GM12873 (cell line): ENCODE data around the gene ZBTB26.

ENCODE experiments used
- TF ChIP-seq, protein P1 (sequence below): IDR thresholded peaks from 2 replicates; pipeline ENCODE4 v1.5.1; 2012; ENCODE audit warnings: low read depth, mild to moderate bottlenecking, moderate library complexity, low read length, control low read depth; ENCODE audit not compliant: insufficient read depth; ENCODE audit errors: missing control alignments

The ZBTB26 gene

DNA sequence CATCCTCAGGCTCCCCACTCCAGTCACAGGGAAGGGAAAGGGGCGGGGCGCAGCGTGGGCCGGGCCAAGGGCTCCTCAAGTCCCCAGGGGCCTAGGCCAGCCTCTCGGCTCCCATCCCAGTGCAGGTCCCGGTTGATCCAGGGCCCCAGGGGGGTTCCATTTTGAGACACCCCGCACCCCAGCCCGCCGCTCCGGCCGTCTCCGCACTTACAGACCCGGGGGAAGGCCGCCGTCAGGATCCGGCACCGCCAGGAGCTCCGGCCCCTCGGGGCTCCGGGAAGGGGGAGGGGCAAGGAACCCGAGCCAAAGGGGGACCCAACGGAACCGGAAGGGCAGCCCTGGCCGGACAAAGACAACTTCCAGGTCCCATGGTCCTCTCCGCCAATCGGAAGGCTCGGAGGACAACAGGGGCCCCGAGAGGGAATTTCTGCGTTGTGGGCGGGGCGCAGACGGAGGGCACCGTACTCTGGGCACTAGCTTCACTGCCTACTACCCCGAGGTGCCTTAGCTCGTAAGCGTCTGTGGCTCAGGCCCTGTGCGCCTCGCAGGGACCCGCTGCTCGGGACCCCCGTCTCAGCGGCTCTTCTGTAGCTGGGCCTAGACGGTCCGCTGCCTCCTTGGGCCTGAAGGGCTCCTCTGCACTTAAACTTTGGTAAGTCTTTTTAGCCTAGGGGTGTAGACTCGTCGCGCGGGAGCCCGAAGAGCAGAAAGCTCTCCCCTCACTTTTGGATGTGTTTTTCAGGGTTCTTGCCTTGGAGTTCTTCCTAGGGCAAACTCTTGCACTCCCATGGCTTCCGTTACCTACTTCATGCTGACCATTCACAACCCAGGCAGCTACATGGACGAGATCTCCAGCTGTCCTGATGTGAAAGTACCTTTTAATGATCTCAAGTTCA, at the start of gene ZBTB26:
TSS of gene ZBTB26 (minus strand) at position 287 of the 896 bp plus-strand sequence. CDS start 11,578 bp downstream, outside the sequence.
- TF ChIP-seq, protein P1, sequence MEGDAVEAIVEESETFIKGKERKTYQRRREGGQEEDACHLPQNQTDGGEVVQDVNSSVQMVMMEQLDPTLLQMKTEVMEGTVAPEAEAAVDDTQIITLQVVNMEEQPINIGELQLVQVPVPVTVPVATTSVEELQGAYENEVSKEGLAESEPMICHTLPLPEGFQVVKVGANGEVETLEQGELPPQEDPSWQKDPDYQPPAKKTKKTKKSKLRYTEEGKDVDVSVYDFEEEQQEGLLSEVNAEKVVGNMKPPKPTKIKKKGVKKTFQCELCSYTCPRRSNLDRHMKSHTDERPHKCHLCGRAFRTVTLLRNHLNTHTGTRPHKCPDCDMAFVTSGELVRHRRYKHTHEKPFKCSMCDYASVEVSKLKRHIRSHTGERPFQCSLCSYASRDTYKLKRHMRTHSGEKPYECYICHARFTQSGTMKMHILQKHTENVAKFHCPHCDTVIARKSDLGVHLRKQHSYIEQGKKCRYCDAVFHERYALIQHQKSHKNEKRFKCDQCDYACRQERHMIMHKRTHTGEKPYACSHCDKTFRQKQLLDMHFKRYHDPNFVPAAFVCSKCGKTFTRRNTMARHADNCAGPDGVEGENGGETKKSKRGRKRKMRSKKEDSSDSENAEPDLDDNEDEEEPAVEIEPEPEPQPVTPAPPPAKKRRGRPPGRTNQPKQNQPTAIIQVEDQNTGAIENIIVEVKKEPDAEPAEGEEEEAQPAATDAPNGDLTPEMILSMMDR, result no peak

- TF ChIP-seq, protein P1, result no peak
Measured at GRCh38 chr9:122978601-122979000, 47.3 kb upstream of the ZBTB26 start.

GRCh38 chr9:122975196-122975595, 43.9 kb upstream of the ZBTB26 start:
- TF ChIP-seq, protein P1, result no peak

DNA sequence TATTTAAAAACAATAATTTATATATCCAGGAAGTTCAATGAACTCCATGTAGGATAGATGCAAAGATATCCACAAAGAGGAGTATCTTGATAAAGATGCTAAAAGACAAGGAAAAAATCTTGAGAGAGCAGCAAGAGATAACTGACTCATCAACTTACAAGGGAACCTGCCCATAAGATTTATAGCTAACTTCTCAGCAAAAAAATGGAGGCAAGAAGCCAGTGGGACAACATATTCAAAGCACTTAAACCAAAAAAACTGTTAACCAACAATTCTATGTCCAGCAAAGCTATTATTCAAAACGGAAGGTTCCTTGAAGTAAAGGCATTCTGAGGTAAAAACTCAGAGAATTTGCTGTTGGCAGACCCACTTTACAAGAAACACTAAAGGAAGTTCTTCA, 29.8 kb upstream of the ZBTB26 start:
- TF ChIP-seq, protein P1, result no peak

DNA sequence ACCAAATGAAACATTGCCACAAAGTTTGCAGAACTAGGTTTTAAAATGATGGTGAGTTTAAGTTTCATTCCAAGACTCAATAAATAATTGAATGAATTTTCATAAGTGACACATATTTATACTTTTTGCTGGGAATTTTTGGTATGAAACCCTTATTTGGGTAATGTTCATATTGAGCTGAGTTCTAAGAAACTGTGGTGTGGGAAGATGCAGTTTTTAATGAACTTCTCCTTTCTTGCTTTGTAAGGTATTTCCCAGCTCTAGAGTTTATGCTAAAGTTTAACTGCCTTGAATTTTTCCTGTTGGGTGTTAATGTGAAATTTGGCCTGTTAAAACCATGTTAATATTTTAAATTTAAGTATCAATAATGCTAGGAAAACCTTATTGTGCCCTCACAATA, 24.6 kb upstream of the ZBTB26 start:
- TF ChIP-seq, protein P1, result no peak

GRCh38 chr9:122954253-122954691, 23.0 kb upstream of the ZBTB26 start:
- TF ChIP-seq, protein P1, result no peak

DNA sequence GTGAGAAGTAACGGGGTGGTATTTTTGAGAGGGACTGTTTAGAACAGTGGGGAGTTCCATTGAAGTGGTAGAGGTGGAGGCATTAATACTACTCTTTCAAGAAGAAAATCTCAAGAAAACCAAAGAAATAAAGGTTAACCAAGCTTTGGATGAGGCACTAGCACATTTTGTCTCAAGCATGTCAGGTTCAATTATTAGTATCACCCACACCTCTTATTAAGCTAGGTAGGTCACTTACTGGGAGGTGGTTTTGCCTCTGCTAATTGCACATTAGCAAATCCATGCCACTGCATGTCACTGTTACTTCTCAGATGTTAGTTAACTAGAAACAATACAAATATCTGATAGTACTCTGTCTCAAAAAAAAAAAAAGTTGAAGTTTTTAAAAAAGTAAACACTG, 19.7 kb upstream of the ZBTB26 start:
- TF ChIP-seq, protein P1, result no peak
